Measurements from ENCODE around the gene NECAB3. TPM values are rescaled to one million over a fixed set of nuclear protein-coding genes. Genes with fewer than 3 reads are reported as not detected.

NECAB3 gene
- total and polyA plus RNA-seq, 2 of the 4 experiments (the other 2 are of a cell fraction) = 8.6 to 28.4 TPM

DNA sequence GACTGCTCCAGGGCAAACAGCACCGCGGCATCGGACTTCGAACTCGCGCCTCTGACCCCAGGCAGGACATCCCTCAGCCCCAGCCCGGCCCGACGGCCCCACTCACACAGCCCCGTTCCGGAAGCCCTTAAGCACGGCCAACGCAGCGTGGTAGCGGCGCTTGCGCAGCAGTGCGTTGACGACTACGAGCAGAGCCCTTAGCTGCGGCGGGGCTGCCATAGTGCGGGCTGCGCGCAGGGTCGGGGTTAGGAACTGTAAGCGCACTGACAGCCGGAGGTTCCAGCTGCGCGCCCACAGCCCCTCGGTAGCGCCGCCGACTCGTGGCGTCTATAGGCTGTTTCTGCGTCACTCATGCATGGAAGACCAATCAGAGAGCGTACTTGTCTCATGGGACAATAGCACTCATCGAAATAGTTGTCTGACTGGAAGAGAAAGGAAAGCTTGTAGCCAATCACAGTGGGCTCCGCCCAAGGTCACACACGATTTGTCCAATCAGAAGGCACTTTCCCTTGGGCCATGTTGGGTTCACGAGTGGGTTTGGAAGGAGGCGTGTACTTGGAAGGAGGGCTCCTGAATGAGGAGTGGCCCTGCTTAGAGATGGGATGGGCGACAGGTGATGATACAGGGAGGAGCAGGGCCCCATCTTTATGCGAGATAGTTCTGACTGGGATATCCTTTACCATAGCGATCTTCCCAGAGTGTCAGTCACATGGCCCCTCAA is 45.9 kb upstream of the NECAB3 start, which contains the start of gene PXMP4:
TSS of gene PXMP4 (minus strand) at position 322 of the 721 bp plus-strand sequence. CDS start at position 219, 103 bp downstream.
- Histone ChIP-seq H3K18ac (ENCODE audit: low read depth, low read length) (no peak within 1 kb of the TSS), H2BK5ac (ENCODE audit: low read depth, low read length, poor library complexity, severe bottlenecking) (no peak within 1 kb of the TSS), H3K9ac (ENCODE audit: low read depth, low read length) (peak within 1 kb of the TSS; percentile 20), H3K9me3 (ENCODE audit: control insufficient read depth, insufficient read depth, low read length) (no peaks in the 10 kb centered on the region), H3K4ac (ENCODE audit: low read depth, low read length) (peak within 1 kb of the TSS; percentile 75), H2BK15ac (ENCODE audit: low read depth, low read length) (no peak within 1 kb of the TSS), H3K27me3 (ENCODE audit: control insufficient read depth, insufficient read depth, low read length) (no peaks in the 10 kb centered on the region), H4K20me1 (ENCODE audit: insufficient read depth, low read length) (no peaks in the 10 kb centered on the region), H4K91ac (ENCODE audit: insufficient read depth, low read depth, low read length) (peak within 1 kb of the TSS; percentile 45; the same call in 1 of the 2 replicates), H4K8ac (ENCODE audit: low read depth in 2 of 2, low read length in 2 of 2) (peak within 1 kb of the TSS; percentile 44 to 92), H3K14ac (replicated peaks; ENCODE audit: low read depth, low read length) (peak within 1 kb of the TSS; percentile 83), H4K5ac (ENCODE audit: low read depth, low read length) (peak within 1 kb of the TSS; percentile 79), H2BK120ac (ENCODE audit: low read depth, low read length) (no peak within 1 kb of the TSS), H2AK9ac (replicated peaks; ENCODE audit: low read depth, low read length, poor library complexity) (peak within 1 kb of the TSS; percentile 85), H3K27ac (ENCODE audit: insufficient read depth, low read length) (peak within 1 kb of the TSS; percentile 6; the same call in 1 of the 2 replicates), H3K36me3 (ENCODE audit: control insufficient read depth, insufficient read depth, low read length) (no peaks in the 10 kb centered on the region), H3K23ac (ENCODE audit: low read depth, low read length) (peak within 1 kb of the TSS; percentile 29; the same call in 1 of the 2 replicates), H3K9me1 (ENCODE audit: insufficient read depth, low read length) (peaks cover 15% of the 10 kb centered on the region), H3K56ac (ENCODE audit: extremely low read depth, insufficient read depth, low read length) (peak within 1 kb of the TSS; percentile 16; the same call in 1 of the 2 replicates), H2BK20ac (ENCODE audit: low read depth, low read length) (no peak within 1 kb of the TSS), H3K4me3 (ENCODE audit: insufficient read depth, low read depth, low read length) (peak within 1 kb of the TSS; percentile 65), H3K79me1 (ENCODE audit: low read depth in 1 of 2, low read length in 2 of 2) (peaks cover 0 to 14% of the 10 kb centered on the region in 2 experiments; a peak in 2 of 4 replicates), H3K4me1 (ENCODE audit: control insufficient read depth, insufficient read depth, low read length) (peaks cover 5% of the 10 kb centered on the region), H2AK5ac (ENCODE audit: low read depth, low read length) (peak within 1 kb of the TSS; percentile 20), H3K4me2 (ENCODE audit: low read depth, low read length) (peak within 1 kb of the TSS; percentile 64), H2AFZ (replicated peaks; ENCODE audit: low read length, poor library complexity) (peak within 1 kb of the TSS; percentile 99)
- ATAC-seq (ENCODE audit: low read depth) (peak; percentile 99), DNase-seq (peak; percentile 98)
- no TSS peak for BruUV-seq (replicated peaks)
- dilution Hi-C loops (cut with HindIII; ENCODE audit: low sequenced_read_pairs, unreplicated experiment) (no loop called here), in situ Hi-C loops (cut with MboI; ENCODE audit: low sequenced_read_pairs) (no loop called here), intact Hi-C loops (cut with micrococcal nuclease) (loop anchor here (1.0 kb wide), 1 partner anchor 35 kb away; no protein-coding TSS in a partner anchor)
- no peak for TF ChIP-seq RAD21 (IDR thresholded peaks at IDR 0.05; ENCODE audit: low read length)
- peak; percentile 59; the same call in 1 of the 2 replicates for TF ChIP-seq FOS (IDR thresholded peaks at IDR 0.05; ENCODE audit: low read depth, low read length)
- CTCF ChIA-PET = no interaction called here
- 11% methylated on average over 19 of the region's 46 CpGs; no CpG with 5 or more reads in 1 of the 2 experiments for WGBS, 2 experiments (ENCODE audit: extremely low coverage in 2 of 2, insufficient read length in 1 of 2)
- POLR2A ChIA-PET (ENCODE audit: unreplicated experiment) = interaction anchor here (0.5 to 0.6 kb wide), 2 partner anchors 54 to 1353 kb away, joined by 3 to 5 read pairs; partner anchors contain the start of gene ACTL10

All from IMR-90 (cell line).